ENCODE measurements around the gene STON2. TPM values are rescaled to one million over a fixed set of nuclear protein-coding genes. Genes with fewer than 3 reads are reported as not detected.

Gene STON2
- total RNA-seq, 4 donors from 2014 or later, result 12.5 to 21.8 (median 16.1) TPM

DNA sequence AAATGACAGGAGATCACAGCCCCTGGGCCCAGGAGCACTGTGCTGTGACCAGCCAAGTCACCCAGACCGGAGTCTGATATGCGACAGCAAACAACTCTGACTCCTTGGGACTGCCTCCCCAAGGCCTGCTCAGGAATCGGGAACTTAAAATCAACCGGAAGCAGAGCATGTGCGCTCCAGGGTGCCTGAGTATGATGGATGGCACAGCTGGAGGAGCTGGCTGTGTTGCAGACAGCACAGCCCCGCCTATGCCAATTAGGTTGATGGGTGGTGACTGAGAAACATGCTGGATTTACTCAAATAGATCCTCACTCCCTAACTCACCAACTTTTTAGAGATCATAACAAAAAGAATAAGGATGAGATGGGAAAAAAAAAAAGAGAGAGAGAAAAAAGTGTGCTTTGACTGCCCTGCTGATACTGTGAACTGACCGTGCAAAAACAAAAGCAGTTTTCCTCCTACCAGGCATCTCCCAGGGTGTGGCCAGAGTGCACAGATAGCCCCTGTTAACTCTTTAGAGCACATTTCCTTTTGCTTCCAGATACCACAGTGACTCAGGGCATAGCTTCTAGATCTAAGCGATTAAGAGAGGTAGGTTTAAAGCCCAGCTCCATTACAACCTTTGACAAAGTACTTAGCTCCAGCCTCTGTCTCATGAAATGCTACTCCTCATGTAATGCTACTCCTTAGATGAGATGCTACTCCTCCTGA lies 27.4 kb upstream of the STON2 start:
- intact Hi-C loops (cut with DNase I; ENCODE audit: low total_unique reads), result no loop called here
- TF ChIP-seq POLR2A (IDR thresholded peaks at IDR 0.05) (no peak), CTCF (IDR thresholded peaks at IDR 0.05) (no peak)
- WGBS, 2 donors, result 11 to 23% methylated on average over 8 of the region's 8 CpGs
- DNase-seq (ENCODE audit: low spot score in 2 of 2), result peak; percentile 52 to 88
- no peak overlapping the region for H3K4me3 ChIP-seq (ENCODE audit: low read depth, poor library complexity, severe bottlenecking)

DNA sequence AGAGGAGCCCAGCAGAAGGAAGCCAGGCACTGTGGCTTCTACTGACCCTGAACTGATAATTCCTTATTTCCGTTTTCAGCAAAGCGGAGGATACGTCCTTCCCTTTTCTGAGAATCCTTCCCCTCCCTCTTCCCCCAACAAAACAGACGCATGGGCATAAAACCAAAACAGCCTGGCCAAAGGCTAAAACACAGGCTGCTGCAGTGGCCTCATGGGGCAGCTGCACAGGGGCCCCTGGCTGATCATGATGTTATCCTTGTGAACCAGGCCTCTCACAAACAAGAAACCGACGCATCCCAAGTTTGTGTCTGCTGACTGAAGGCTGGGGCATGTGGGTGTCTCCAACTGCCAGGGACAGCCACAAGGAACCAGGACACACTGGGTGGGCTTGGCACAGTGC lies 23.4 kb upstream of the STON2 start:
- WGBS, 2 donors, result 51 to 55% methylated on average over 6 of the region's 6 CpGs
- H3K4me3 ChIP-seq (ENCODE audit: low read depth, poor library complexity, severe bottlenecking), result no peak overlapping the region
- TF ChIP-seq CTCF (IDR thresholded peaks at IDR 0.05) (no peak), POLR2A (IDR thresholded peaks at IDR 0.05) (no peak)
- intact Hi-C loops (cut with DNase I; ENCODE audit: low total_unique reads), result no loop called here
- DNase-seq (ENCODE audit: low spot score in 2 of 2), result peak; percentile 41 to 90

- H3K4me3 ChIP-seq (ENCODE audit: low read depth, poor library complexity, severe bottlenecking), result no peak overlapping the region
- 85 to 91% methylated on average over 3 of the region's 3 CpGs for WGBS, 2 donors
- intact Hi-C loops (cut with DNase I; ENCODE audit: low total_unique reads), result no loop called here
- TF ChIP-seq CTCF (IDR thresholded peaks at IDR 0.05) (no peak), POLR2A (IDR thresholded peaks at IDR 0.05) (no peak)
- no peak for DNase-seq (ENCODE audit: low spot score in 2 of 2)
Observed at GRCh38 chr14:81418057-81418790, 18.1 kb upstream of the STON2 start.

DNA sequence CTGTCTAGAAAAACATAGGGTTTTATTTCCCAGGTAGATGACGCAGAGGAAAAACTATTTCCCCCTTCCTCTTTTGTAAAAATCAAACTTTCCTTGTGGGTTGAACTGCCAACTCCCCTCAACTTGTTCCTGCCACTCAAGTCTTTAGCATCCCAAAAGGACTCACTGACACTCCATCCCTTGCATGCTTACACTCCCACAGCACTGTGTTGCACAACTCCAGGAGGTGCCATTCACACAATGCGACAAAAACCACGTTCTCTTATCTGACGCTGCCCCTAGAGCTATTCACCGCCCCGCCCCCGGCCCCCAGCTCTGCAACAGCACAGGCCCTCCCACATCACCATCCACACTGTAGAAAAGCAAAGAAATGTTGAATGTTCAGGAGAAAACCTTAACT lies 16.9 kb upstream of the STON2 start:
- 91% methylated on average over 7 of the region's 7 CpGs for WGBS, 2 donors
- intact Hi-C loops (cut with DNase I; ENCODE audit: low total_unique reads), result no loop called here

DNA sequence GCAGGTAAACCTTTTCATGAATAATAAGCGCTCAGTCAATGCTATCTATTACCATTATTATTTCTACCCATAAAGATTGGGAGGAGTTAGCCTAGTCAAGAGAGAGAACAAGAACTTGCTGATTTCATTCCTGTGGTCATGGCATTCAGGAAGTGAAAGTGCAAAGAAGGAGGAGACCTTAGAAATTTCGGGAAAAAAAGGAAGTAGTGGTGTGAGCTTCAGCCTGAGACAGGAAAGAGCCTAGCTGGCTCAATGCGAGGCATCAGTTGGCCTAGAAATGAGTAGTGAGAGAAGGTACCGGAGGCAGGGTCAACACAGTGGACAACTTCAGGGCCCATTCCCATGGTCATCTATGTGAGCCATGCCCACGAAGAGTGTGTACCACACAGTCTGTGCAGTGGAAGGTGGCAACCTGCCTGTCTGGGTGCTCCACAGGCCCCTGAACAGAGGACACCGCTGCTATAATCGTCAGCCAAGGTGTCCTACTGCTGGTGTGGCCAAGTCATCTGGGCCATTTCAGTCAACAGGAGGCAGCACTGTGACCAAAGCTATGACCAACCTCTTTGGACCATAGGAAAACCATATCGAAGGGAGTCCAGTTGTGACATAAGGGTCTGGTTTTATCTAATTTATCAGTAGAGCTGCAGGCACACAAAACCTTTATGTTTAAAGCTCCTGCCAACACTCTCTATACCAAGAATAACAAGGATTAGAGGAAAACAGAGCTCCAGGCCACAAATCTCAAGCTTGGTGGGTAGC lies 16.2 kb upstream of the STON2 start:
- intact Hi-C loops (cut with DNase I; ENCODE audit: low total_unique reads), result no loop called here
- TF ChIP-seq CTCF (IDR thresholded peaks at IDR 0.05), result no peak
- TF ChIP-seq POLR2A (IDR thresholded peaks at IDR 0.05), result no peak
- WGBS, 2 donors, result 76 to 82% methylated on average over 8 of the region's 8 CpGs
- no peak overlapping the region for H3K4me3 ChIP-seq (ENCODE audit: low read depth, poor library complexity, severe bottlenecking)
- no peak for DNase-seq (ENCODE audit: low spot score in 2 of 2)

More for the DNA sequence above, 16.9 kb upstream of the STON2 start:
- no peak overlapping the region for H3K4me3 ChIP-seq (ENCODE audit: low read depth, poor library complexity, severe bottlenecking)
- no peak for DNase-seq (ENCODE audit: low spot score in 2 of 2)
- TF ChIP-seq POLR2A (IDR thresholded peaks at IDR 0.05), result no peak
- no peak for TF ChIP-seq CTCF (IDR thresholded peaks at IDR 0.05)
